A549 treated with Hydrocortisone at 1 μM for 4 hours (cell line): ENCODE results near the gene ZNRF4. TPM values are rescaled to one million over a fixed set of nuclear protein-coding genes. Genes with fewer than 3 reads are reported as not detected.

ENCODE experiments used
- total RNA-seq: library from RNA; stranded (reverse); fragments of 200-300 nt; extraction: Qiagen RNA extraction; gene quantifications from 5 replicates; pipeline ENCODE4 v1.2.3, GENCODE V29; 2022

Gene ZNRF4, protein sequence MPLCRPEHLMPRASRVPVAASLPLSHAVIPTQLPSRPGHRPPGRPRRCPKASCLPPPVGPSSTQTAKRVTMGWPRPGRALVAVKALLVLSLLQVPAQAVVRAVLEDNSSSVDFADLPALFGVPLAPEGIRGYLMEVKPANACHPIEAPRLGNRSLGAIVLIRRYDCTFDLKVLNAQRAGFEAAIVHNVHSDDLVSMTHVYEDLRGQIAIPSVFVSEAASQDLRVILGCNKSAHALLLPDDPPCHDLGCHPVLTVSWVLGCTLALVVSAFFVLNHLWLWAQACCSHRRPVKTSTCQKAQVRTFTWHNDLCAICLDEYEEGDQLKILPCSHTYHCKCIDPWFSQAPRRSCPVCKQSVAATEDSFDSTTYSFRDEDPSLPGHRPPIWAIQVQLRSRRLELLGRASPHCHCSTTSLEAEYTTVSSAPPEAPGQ
- not detected in 5 replicates for total RNA-seq

DNA sequence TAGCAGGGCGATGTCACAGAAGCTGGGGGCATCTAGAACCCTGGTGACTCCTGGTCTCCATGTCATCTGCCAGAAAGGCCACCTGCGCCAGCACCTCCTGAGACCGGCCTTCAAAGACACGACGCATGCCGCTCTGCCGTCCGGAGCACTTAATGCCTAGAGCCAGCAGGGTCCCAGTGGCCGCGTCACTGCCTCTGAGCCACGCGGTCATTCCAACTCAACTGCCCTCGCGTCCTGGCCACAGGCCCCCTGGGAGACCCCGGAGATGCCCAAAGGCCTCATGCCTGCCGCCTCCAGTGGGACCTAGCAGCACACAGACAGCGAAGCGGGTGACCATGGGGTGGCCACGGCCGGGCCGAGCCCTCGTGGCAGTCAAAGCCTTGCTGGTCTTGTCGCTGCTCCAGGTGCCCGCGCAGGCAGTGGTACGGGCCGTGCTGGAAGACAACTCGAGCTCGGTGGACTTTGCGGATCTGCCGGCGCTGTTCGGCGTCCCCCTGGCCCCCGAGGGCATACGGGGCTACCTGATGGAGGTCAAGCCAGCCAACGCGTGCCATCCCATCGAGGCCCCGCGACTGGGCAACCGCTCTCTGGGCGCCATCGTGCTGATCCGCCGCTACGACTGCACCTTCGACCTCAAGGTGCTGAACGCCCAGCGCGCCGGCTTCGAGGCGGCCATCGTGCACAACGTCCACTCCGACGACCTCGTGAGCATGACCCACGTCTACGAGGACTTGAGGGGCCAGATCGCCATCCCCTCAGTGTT is at the start of gene ZNRF4:
TSS of gene ZNRF4 (plus strand) at position 51 of the 763 bp plus-strand sequence. CDS start at position 126, 75 bp downstream.

Other genes with a start within 250 kb of the ZNRF4 start
- 22.6 to 32.8 TPM (median 29.2 TPM) in 5 replicates for gene PTPRS, start 114.6 kb upstream of the ZNRF4 start, total RNA-seq
- gene TINCR, start 112.5 kb downstream of the ZNRF4 start, total RNA-seq = 2.5 to 3.1 TPM (median 2.8 TPM) in 5 replicates
- 32.5 to 36.1 TPM (median 33.8 TPM) in 5 replicates for gene SAFB2, start 167.4 kb downstream of the ZNRF4 start, total RNA-seq
- 48.8 to 62.9 TPM (median 51.8 TPM) in 5 replicates for gene SAFB, start 167.7 kb downstream of the ZNRF4 start, total RNA-seq
- gene MICOS13, start 225.1 kb downstream of the ZNRF4 start, total RNA-seq = 42.9 to 71.6 TPM (median 67.7 TPM) in 5 replicates
- 3.7 to 5.7 TPM (median 4.5 TPM) in 5 replicates for gene HSD11B1L, start 225.6 kb downstream of the ZNRF4 start, total RNA-seq
- gene RPL36, start 234.9 kb downstream of the ZNRF4 start, total RNA-seq = 626 to 897 TPM (median 766 TPM) in 5 replicates